ENCODE results near the gene ECHS1. TPM values are rescaled to one million over a fixed set of nuclear protein-coding genes. Genes with fewer than 3 reads are reported as not detected.

ECHS1 gene
- total and polyA plus RNA-seq, 9 of the 15 experiments (the other 6 are each of a cell fraction or from before 2014, with no cell fraction given): 16.6 to 100 (median 68.1) TPM

DNA sequence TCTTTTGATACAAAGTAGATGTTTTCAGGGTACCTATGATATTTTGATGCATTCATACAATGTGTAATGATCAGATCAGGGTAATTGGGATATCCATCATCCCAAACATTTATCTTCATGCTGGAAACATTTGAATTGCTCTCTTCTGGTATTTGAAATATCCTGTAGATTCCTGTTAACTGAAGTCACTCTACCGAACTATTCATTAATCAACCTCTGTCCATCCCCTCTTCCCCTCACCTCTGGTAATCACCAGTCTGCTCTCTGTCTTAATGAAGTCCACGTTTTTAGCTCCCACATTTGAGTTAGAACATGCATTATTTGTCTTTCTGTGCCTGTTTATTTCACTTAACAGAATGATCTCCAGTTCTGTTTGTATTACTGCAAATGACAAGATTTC, 32.1 kb upstream of the ECHS1 start:
- H3K36me3 ChIP-seq (ENCODE audit: control insufficient read depth, insufficient read depth, low read length): peaks cover 59% of the 10 kb centered on the region; the same call in 2 of the 3 replicates
- no peaks in the 10 kb centered on the region for H4K20me1 ChIP-seq (replicated peaks; ENCODE audit: control insufficient read depth, insufficient read depth, low read length)
- BruUV-seq (replicated peaks): no TSS peak
- no peak for DNase-seq (ENCODE audit: extremely low read depth in 1 of 4, low spot score in 3 of 4)
- H3K27me3 ChIP-seq (ENCODE audit: control insufficient read depth in 2 of 2, insufficient read depth in 2 of 2, low read length in 2 of 2): no peaks in the 10 kb centered on the region
- H3K27ac ChIP-seq (ENCODE audit: extremely low read depth, low read depth, low read length): no peak overlapping the region
- no peaks in the 10 kb centered on the region for H3K9me1 ChIP-seq (ENCODE audit: control insufficient read depth, insufficient read depth, low read length)
- in situ Hi-C loops (cut with MboI) (no loop called here), intact Hi-C loops (cut with micrococcal nuclease) (no loop called here)
- no peak overlapping the region for H3K4me3 ChIP-seq
- ChIA-PET POLR2A (no interaction called here), CTCF (ENCODE audit: low intra/inter-chr PET ratio) (no interaction called here)
- peaks cover 18% of the 10 kb centered on the region for H3K79me2 ChIP-seq (ENCODE audit: control insufficient read depth, insufficient read depth, low read length)
- H3K9me3 ChIP-seq (replicated peaks; ENCODE audit: control insufficient read depth, insufficient read depth, low read depth, low read length): peaks cover 4% of the 10 kb centered on the region; the same call in 1 of the 2 replicates
- H3K4me2 ChIP-seq (ENCODE audit: insufficient read depth, low read length): no peak overlapping the region
- WGBS (ENCODE audit: insufficient coverage, low coverage, missing lambda C conversion rate): 35% methylated on average over 2 of the region's 2 CpGs
- TF ChIP-seq, protein P1, sequence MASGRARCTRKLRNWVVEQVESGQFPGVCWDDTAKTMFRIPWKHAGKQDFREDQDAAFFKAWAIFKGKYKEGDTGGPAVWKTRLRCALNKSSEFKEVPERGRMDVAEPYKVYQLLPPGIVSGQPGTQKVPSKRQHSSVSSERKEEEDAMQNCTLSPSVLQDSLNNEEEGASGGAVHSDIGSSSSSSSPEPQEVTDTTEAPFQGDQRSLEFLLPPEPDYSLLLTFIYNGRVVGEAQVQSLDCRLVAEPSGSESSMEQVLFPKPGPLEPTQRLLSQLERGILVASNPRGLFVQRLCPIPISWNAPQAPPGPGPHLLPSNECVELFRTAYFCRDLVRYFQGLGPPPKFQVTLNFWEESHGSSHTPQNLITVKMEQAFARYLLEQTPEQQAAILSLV (tag; IDR thresholded peaks at IDR 0.05): no peak
- TF ChIP-seq CREB3 (tag; conservative IDR thresholded peaks at IDR 0.05; ENCODE audit: low read depth) (no peak), TFAM (CRISPR knock-in tag; conservative IDR thresholded peaks at IDR 0.05) (no peak), ZNF639 (CRISPR knock-in tag; conservative IDR thresholded peaks at IDR 0.05 in 1 of 2, IDR thresholded peaks at IDR 0.05 in 1 of 2) (no peak)
- no peak for ATAC-seq
- H3K9ac ChIP-seq (ENCODE audit: insufficient read depth in 1 of 2, low read depth in 2 of 2, low read length in 2 of 2): no peak overlapping the region
- no peak overlapping the region for H2AFZ ChIP-seq (ENCODE audit: low read depth, low read length)
- FAIRE-seq: no peak
- H3K4me1 ChIP-seq (replicated peaks in 1 of 2; ENCODE audit: control insufficient read depth in 2 of 2, insufficient read depth in 2 of 2, low read length in 2 of 2): no peaks in the 10 kb centered on the region; a peak in 1 of 5 replicates
